Measurements from ENCODE around the gene C6orf141.

DNA sequence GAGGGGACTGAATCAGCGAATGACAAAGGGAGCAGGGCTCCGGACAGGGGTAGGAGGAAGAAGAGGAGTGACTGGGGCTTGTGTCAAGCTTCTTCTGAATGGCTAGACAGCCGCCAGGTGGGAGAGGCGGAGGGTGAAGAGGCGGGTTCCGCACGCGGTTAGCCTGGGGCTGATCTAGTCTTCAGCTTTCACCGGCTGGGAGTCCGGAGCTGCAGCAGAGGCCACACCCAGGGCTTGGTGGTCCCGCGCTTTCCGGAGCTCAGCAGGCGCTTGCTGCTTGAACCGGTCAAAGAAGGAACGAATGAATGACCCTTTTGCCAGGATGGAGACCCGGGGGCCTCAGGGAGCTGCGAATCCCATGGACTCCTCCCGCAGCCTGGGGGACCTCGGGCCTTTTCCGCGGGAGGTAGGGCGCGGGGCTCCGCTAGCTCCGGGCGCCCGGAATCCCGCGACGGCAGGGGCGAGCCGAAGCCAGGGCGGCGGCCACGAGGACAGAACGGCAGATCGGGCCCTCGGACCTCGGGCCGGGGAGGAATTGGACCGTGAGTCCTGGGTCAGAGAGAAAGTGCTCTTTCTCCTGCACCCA is at the start of gene C6orf141:
- no peak for TF ChIP-seq POLR2A (IDR thresholded peaks at IDR 0.05; ENCODE audit: low read depth, low read length)
- TF ChIP-seq POLR2AphosphoS5 (IDR thresholded peaks at IDR 0.05; ENCODE audit: low read depth, low read length), result no peak
